ENCODE data around the gene ADGRG1.

The ADGRG1 gene

DNA sequence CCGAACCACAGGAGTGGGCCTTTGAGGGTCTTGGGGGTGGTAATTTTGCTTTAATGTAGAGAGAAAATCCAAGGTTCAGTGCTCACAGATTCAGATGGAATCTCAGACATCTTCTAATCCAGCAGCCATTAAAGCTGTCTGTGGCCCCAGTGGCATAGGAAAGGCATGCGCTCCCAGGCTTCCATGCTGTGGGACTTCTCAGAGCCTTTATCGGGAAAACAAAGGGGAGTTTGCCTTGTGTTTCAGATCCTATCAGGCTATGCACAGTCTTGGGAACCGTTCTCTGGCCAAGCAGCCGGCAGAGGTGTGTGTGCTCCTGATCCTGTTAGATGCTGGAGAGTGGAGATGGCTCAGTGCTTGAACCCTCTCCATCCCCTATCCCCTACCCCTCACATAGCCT, 7.8 kb downstream of the ADGRG1 start:
- DNase-seq = no peak

GRCh38 chr16:57637020-57637419, 8.6 kb downstream of the ADGRG1 start:
- DNase-seq = no peak

DNA sequence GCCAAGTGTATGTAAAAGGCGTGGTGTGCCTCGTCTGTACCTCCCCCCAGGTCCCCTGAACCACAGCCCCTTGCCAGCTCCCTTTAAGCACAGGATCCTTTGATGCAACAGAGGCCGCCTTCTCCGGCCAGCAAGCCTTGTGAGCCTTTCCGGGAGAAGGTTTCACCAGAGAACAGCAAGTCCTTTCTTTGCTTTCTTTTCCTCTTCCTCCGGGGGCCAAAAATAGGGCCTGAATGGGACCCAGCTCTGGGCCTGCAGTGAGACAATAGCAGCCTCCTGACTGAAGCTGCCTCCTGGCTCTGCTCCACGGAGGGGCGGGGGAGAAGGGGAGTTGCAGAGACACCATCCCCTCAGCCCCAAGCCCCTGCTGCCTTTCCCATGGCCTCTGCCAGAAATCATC, 9.0 kb downstream of the ADGRG1 start:
- DNase-seq = no peak

DNA sequence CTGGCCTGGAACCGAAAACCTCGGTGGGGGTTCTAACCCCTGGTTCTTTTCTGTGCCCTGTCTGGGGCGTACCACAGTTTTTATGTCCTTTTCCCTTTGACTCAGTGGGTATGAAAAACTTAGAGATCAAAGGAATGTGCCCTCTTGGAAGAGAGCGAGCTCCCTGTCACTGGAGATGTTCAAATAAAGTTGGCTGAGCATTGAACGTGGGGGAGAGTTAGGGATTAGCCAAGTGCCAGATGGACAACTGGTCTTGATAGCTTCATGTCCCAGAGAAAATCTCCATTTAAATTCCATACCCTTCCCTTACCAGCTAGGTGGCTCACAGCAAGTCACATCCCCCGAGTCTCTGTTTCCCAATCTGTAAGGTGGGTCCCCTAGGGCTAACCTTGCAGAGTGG, 9.5 kb downstream of the ADGRG1 start:
- DNase-seq = no peak

DNA sequence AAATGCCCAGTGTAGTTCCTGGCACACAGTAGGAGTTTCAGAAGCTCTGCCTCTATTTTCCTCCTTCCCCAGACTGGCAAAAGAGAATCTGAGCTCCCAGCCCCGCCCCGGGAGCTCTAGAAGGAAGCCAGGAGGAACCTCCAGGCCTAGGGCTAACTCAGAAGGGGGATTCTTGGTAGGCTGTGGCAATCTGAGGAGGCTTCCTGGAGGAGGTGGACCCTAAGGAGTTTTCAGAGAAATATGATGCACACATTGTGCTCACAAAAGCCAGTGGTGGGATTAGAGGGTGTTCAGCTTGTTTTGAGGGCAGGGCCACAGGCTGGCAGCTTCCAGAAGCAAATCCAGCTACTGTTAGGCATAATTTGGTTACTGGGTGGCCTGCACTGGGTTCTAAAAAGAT, 10.0 kb downstream of the ADGRG1 start:
- DNase-seq = no peak

GRCh38 chr16:57639172-57639887, 10.9 kb downstream of the ADGRG1 start:
- peak; percentile 52 for DNase-seq

- no peak for DNase-seq
These were observed 11.8 kb downstream of the ADGRG1 start for GRCh38 chr16:57640185-57640584.

DNA sequence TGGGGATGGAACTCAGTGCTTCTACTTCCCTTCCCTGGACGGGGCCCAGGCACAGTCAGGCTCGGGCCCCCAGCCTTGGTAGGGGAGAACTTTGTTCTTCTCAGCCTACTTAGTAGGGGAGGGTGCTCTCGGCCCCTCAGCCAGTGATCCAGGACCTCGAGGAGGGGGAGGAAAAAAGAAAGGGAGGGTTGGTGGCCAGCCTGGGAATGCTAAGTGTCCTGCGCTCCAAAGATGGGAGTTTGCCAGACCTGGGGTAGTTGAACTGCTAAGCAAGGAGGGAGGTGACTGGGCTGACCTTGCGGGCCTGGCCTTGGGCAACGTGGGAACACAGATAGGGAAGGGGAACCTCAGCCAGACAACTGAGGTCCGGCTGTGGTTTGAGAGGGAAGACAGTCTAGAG, 12.2 kb downstream of the ADGRG1 start:
- no peak for DNase-seq

DNA sequence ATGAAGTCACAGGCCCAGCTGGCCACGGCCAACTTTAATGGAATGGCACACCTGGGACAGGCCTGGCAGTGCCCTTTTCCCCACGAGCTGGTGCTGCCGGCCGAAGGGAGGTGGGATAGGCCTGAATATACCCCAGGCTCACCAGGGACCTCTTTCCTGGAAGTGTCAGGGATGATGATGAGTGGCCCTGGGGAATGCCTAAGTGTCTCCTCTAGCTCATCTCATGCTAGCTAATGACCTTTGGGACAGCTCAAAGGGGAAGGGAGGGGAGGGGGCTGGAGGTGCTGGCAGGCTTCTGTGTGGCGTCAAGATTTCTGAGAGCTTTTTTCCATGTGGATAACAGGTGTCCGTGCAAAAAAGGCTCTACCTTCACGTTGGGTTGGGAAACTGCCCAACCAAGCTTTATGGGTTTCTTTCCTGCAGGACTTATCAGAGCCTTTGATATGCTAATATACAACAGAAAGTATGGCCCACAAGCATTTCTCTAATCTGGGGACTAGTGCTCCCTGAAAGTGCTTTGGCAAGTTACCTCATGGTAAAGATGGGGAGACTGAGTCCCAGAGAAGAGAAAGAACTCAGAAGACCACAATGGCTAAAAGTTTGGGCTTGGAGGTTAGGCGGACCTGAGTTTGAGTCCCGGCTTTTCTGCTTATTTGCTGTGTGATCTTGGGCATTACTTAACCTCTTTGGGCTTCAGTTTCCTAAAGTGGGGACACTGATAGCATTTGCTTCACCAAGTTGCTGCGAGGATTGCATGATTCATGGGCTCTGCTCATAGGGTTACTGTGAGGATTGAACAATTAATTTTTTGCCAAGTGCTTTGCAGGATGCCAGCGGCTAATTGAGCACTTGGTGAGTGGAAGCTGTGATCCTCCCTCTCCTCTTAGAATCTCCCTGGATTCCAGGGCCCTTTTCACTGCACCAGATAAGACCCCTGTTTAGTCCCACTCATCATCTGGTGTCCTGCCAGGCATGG, 14.0 kb downstream of the ADGRG1 start:
- DNase-seq = no peak

DNA sequence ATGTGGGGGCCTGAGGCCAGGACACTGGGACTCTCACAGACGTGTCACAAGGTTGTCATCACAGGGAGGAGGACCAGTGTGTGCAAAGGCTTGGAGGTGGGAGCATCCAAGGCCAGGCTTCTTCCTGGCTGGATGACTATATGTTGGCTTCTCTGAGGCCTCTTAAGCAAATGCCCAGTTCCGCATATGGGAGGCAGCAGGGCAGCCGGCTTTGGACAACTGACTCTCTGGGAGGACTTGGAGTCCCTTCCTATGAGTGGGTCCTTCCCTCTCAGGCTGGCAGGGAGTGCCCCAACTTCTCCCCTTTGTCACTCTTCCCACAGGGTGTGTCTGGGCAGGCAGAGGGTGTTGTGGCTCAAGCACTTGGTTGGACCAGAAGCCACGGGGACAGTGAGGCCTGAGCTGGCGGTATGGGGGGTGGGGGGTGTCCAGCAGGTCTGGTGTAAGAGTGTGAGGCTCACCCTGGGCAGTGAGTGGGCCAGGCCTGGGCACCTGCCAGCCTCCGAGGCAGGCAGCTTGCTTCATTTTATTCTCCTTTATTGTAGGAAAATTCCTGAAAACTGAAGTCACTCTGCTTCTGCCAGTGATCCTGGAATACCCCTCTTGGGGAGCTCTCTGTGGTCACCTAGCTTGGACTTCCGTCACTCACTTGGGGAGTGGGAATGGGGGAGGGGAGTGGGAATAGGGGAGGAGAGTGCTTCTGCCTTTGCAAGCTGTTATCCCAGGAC, 14.9 kb downstream of the ADGRG1 start:
- no peak for DNase-seq

- no peak for DNase-seq
These were observed 15.5 kb downstream of the ADGRG1 start for GRCh38 chr16:57643910-57644309.

- no peak for DNase-seq
These were observed 16.1 kb downstream of the ADGRG1 start for GRCh38 chr16:57644383-57645014.

GRCh38 chr16:57645169-57645568, 16.7 kb downstream of the ADGRG1 start:
- no peak for DNase-seq

GRCh38 chr16:57645691-57646387, 17.4 kb downstream of the ADGRG1 start:
- DNase-seq = no peak

- no peak for DNase-seq
These were observed 18.1 kb downstream of the ADGRG1 start for GRCh38 chr16:57646388-57647039.

DNA sequence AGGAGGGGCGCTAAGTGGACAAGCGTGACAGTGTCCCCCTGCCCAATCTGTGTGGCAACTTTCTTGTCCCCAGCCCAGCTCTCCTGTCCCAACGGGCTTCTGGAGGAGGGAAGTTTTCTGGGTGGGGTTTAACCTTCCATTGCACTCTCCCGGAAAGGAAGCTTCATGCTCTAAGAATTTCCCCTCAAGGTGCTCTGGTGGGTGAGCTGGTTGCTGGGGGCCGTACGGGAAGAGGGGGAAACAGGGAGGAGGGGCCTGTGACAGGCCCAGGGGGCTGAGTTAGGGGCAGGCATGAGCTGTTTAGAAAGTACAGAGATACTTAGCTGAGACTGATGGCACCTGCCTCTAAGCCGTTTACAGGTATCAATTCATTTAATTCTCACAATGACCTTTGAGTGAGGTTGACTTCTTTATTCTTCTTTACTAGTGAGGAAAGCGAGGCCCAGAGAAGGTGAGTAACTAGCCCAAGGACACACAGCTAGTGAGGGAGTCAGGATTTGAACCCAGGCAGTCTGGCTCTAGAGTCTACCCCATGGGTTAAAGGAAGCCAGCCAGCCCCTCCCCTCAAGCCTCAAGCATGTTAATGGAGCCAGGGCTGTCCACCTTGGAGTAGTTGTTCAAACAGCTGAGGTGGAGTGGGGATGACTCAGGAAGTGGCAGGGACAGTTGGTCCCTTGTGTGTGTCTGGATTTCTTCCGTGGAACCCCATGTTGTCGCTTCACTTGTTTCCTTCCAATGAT, 18.9 kb downstream of the ADGRG1 start:
- DNase-seq = no peak

- no peak for DNase-seq
These were observed 19.7 kb downstream of the ADGRG1 start for GRCh38 chr16:57648125-57648524.

GRCh38 chr16:57648581-57649442, 20.4 kb downstream of the ADGRG1 start:
- DNase-seq = no peak

DNA sequence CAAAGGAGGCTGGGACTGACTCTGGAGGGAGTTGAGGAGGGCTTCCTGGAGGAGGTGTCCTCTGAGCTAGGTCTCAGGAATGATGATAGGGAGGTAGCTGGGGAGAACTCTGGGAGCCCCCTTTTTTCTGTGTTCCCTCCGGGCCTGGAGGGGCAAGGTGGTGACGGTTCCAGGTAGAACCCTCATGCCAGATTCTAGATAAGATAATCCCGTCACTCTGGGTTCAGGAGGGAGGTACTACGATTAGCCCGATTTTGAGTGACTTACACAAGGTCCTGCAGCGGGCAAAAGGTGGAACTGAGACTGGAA, 21.0 kb downstream of the ADGRG1 start:
- DNase-seq = no peak

GRCh38 chr16:57649846-57650245, 21.4 kb downstream of the ADGRG1 start:
- DNase-seq = no peak

Measured in DMS79 (cell line).